Activated CD4-positive, alpha-beta T cell treated with anti-CD3 and anti-CD28 coated beads, Interleukin-2, Interleukin-6, amounts not matched to agents 100 ng/mL and 50 ng/mL, durations not matched to agents 16 hours and 8 hours (primary cell): ENCODE measurements around the gene CRKL.
A peak's percentile ranks its signal among the peaks of the same experiment; 100 is the strongest.
"Not testable (repeated sequence)": the region's sequence is repeated elsewhere in the genome, so short reads cannot be mapped to it uniquely, and the experiment has no call there.

ENCODE experiments used
- DNase-seq: peaks from one replicate; pipeline ENCODE4 v3.0.0-alpha.2; 2020

CRKL gene, protein sequence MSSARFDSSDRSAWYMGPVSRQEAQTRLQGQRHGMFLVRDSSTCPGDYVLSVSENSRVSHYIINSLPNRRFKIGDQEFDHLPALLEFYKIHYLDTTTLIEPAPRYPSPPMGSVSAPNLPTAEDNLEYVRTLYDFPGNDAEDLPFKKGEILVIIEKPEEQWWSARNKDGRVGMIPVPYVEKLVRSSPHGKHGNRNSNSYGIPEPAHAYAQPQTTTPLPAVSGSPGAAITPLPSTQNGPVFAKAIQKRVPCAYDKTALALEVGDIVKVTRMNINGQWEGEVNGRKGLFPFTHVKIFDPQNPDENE

DNA sequence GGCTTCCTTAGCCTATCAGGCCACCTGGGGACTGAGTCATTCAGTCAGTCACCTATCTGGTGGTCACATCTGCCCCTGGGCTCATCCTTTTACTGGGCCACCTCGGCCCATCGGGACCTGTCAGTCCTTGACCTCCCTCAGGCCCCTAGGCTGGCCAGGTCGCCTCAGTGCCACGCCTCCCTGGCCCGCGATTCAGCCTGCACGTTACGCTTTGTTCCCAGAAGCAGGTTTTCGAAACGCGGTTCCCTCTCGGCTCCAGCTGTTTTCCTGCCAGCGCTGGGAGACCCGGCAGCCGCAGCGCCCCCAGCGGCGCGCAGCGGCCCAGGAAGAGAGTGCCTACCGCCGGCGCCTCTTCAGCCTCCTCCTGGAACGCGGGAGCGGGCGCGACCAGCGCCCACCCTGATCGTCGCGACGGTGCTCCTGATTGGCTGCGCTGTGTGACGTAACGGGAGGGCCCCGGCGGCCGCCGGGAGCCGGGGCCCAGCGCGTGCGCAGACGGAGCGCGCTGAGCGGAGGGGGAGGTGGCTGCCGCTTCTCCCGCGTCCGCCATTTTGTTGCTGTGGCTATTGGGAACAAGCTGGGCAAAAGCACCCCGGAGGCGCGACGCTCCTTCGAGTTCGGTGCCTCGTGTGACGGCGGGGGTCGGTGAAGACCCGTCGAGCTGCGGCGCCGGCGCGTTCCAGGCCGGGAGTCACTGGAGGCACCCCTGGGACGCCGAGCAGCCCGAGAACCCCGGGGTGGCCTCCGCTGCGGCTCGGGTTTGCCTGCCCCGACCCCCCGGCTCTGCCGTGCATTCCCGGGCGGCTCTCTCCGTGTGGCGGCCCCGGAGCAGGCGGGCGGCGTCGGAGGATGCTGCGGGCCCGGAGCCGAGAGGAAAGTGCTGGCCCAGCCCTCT lies at the start of gene CRKL:
CRKL (plus strand) TSS at position 492 of the 895 bp plus-strand sequence. CDS start 528 bp downstream, outside the sequence.
- peak; percentile 99 for DNase-seq

DNA sequence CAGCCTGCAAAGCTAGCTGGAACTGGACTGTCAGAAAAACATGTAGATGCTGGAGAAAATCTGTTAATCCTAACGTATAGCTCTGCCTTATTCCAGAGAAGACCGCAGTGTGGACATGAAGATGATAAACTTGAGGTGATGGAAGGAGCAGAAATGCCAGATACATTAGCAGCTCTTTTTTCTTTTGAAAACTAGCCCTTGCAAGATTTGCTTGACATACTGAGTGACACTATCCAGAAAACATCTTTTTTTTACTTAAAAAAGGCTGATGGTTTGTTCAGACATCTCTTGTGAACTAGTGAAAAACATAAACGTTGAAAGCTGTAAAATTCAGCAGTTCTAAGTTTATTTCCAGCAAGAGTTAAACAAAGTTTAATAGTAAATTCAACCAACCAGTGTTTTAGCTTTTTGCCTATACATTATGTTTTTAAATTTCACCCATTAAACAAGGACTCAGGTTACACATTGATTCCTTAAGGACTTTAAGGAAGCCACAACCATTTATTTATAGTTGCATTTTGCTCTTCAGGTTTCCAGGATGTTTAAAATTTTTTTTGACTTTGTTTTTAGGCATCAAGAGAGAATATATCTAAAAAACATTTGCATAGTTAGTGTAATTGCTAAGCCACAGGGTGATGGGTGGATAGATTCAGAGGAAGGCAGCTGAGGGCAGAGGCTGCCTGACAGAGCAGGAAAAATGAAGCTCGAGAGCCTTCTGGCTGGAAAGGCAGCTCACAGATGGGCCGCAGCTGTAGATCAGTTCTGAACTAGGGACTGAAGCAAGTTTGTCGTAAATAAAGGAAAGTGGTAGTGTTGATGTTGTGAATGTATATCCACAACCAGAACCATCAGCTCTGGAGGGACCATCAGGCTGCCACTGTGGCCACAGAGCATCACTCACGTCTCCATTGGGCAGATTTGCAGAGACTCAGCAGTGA lies 48.9 kb upstream of the CRKL start:
- DNase-seq: no peak

DNA sequence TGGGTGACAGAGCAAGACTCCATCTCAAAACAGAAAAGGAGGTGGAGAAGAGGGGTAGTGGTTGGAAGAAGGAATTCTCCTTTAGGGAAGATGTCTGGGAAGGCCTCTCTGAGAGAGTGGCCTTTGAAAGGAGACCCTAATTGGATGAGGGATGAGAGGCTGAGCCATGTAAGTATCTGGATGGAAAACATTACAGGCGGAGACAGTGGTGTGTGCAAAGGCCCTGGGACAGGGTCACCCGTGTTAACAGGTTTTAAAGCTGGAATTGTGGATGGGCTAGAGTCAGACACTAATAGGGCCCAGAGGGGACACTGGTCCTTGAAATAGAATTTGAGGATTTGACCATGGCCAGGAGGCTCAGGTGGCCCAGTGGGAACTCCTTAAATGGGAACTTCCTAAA lies 48.0 kb upstream of the CRKL start:
- DNase-seq: no peak

DNA sequence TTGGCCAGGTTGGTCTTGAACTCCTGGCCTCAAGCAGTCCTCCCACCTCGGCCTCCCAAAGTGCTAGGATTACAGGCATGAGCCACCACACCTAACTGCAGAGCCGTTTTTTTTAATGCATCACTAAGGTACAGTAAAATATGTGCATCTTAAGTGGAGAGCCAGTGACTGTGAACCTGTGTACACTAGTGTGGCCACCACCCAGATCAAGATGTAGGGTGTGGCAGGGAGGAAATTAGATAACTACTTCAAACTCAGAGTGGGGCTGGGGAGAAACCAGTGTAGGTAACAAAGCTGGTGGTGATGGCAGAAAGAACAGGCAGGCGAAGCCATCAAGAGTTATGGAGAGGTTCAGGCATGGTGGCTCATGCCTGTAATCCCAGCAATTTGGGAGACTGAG lies 44.0 kb upstream of the CRKL start:
- DNase-seq: no peak

DNA sequence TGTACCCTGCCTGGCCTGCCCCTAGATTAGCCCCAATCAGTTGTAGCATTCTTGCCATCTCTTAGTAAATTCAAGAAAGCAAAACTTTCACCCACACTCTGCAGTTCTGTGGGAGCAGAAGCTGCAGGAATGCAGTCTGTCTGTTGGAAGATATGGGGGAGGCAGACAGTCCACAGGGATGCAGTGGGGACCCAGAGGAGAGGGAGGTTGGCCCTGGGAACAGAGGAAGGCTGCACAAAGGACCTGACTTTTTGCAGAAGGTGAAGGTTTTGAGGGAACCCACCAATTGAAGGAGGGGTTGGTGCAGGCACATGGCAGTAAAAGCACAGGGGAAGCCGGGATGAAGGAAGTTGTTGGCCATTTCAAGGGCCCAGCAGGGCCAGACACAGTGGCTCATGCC lies 41.9 kb upstream of the CRKL start:
- no peak for DNase-seq

DNA sequence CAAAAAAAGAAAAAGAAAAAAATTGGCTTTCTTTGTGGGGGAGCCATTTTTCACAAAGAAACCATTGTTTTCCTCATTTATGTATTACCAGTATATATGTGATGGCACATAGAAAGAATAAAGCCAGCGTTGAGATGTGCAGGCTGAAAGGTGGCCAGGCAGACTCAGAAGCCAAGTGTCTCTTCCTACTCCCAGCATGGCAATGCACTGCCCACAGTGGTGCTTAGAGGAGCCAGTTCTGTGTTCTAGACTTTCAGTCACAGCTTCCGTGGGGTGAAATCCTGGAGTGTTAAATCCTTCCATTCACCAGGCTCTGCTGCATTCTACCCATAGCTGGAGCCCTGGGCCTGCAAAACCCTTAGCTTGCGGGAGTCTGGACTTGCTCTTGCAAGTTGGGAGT lies 39.5 kb upstream of the CRKL start:
- no peak for DNase-seq

DNA sequence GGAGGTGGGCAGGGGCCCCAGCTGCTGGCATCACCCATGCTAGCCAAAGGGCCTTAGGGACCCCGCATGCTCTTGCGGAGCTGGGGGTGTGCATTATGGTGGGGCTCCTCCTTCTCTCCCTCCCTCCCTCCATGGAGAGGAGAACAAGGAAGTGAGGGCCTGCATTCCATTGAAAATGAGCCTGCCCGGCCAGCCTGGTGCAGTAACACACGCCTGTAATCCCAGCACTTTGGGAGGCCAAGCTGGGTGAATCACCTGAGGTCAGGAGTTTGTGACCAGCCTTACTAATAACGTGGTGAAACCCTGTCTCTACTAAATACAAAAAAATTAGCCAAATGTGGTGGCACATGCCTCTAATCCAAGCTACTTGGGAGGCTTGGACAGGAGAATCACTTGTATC lies 36.0 kb upstream of the CRKL start:
- no peak for DNase-seq

DNA sequence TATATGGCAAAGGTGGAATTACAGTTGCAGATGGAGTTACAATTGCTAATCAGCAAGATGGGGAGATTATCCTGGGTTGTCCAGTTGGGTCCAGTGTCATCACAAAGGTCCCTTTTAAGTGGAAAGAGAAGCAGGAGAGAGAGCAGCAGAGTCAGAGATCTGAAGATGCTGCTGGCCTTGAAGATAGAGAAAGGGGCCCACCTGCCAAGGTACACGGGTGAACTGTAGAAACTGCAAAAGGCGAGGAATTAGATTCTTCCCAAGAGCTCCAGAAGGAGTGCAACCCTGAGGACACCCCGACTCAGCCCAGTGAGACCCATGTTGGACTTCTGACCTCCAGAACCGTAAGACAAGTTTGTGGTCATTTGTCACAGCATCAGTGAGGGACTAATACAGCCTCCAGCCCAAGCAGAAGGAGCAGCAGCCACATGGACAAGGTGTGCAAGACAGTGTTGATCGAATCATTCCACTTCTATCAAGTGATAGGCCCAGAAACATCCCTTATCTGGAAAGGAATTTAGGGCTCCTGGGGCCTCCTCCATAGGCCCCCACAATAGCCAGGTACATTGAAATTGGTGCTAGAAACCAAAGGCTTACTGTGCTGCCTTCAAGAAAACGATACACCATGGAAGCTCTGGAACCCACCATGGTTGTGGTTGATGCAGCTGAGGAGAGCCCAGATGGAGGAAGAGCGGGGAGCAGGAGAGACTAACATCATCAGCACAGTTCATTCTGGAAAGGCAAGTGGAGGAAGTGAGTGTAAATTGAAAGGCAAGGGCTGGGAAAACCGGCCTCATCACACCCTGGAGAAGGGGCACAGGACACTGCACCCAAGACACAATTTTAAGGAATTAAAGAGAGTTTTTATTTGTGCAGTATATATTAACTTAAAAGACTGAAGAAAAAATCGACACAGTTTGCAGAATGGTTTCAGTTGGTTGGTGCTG lies 35.1 kb upstream of the CRKL start:
- no peak for DNase-seq

DNA sequence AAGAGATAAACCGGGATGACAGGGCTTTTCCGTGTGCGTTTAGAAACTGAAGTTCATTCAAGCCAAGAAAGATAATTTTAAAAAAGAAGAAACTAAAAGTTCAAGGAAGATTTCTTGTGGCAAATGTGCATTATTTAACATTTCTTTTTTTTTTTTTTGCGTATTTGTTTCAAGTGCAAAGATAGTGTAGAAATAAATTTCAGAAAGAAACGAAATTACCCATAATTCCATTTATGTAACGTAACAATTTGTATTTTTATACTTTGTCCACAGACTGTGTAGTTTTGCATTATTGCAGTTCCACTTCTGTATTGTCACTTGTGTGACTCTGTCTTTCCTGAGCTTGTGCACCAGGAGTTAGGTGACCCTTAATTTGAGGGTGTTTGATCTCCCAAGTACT lies 34.4 kb upstream of the CRKL start:
- no peak for DNase-seq

DNA sequence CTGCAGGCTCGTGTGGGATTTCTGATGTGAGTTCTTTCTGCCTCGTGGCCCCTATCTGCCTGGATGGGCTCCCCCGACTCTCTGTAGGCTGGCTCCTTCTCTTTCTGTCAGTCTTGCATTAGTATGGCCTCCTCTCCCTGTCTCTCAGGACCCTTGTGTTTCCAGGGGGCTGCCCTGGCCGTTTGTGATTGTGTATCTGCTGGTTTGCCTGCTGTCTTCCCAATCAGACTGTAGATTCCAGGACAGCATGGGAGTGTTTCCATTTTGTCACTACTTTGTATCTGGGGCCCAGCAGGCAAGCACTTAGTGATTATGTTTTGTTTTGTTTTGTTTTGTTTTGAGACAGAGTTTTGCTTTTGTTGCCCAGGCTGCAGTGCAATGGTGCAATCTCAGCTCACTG lies 32.8 kb upstream of the CRKL start:
- DNase-seq: no peak

DNA sequence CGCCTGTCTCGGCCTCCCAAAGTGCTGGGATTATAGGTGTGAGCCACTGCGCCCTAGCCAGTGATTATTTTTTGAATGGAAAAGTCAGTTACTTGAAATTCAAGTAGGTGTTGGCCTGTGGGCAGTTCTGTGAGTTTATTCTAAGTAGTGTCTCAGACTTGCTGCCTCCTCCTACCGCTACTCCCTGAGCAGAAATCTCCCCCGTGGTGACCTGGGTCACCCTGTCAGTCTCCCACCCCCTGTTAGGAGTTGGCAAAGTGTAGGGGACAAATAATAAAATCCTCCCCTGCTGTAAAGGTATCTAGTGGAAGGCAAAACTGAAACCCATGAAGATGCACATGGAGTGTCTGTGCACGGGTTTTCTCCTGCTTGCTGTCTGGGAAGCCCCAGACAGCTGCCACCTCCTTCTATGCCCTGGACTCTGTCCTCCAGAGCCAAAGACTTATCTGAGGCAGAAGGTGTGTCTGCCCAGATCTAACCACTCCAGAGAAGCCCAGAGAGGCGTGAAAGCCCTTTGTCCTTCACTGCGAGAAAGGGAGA lies 32.1 kb upstream of the CRKL start:
- DNase-seq: no peak

DNA sequence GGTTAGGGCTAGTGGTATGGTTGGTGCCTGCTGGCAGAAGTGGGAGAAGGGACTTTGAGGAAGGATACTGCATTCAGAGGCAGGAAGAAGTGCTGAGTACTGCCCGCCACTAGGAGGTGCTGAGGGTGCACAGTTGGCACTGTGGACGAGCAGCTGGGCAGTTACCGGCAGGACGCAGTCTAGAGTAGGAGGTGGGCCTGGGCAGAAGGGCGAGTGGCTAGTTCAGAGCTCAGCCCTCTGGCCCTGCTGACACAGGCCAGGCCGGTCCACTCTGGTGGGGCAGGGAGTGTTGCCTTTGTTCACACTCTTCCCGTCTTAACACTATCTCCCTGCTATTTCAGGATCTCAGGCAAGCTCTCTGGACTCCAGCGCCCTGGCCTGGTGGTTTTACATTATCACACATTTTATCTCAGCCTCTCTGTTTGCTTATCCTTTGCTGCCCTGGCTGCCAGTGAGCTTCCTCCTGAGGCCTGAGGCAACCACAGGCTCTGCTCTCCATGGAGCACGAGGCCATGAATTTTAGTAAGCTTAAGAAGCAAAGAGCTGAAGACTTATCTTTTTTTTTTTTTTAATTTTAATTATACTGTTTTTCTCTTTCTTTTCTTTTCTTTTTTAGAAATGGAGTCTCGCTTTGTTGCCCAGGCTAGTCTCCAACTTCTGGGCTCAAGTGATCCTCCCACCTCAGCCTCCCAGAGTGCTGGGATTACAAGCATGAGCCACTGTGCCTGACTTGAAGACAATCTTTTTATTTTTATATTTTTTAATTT lies 31.5 kb upstream of the CRKL start:
- peak; percentile 51 for DNase-seq

DNA sequence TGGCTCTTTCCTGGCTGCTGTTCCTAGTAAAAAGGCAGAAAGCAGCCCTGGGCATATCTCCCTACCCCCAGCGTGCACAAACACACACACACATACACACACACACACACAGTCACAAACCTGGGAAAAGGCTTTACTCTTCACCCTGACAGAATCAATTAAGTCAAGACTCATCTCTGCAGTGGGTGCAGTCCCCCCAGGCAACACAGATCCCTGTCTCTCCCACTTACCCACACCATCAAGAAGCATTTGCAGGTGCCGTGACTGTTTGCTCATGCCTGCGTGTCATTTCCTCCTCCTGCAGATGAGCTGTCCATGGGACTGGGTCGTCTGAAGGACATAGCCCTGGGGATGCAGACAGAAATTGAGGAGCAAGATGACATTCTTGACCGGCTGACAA lies 29.8 kb upstream of the CRKL start:
- no peak for DNase-seq

DNA sequence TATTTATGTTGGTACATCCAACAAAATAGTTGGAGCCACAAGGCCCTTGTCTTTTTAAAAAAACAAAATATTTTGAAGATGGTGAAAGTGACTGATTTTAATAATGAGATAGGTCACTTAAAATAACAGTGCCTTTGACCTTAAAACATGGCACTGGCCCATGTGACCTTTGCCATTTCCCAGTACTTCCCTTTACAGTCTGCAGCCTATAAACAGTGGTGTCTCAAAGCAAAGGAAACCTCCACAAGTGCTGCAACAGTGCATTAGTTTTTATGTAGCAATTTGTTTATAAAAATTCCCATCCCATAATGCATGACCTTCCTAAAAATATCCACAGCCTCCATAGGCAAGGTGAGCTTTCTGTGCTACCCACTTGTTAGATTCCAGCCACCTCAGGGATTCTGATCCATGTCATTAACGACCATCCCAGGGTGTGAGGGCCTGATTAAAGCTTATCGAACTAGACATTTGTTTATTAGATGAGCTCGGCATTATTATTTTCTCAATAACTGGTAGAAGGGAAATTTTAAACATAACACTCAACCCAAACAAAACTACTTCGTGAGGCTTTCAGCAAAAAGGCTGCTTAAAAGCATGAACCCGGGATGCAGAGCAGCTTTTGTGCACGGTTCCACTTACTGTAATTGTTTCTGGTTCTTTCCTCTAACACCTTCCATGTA lies 28.0 kb upstream of the CRKL start:
- DNase-seq: no peak

DNA sequence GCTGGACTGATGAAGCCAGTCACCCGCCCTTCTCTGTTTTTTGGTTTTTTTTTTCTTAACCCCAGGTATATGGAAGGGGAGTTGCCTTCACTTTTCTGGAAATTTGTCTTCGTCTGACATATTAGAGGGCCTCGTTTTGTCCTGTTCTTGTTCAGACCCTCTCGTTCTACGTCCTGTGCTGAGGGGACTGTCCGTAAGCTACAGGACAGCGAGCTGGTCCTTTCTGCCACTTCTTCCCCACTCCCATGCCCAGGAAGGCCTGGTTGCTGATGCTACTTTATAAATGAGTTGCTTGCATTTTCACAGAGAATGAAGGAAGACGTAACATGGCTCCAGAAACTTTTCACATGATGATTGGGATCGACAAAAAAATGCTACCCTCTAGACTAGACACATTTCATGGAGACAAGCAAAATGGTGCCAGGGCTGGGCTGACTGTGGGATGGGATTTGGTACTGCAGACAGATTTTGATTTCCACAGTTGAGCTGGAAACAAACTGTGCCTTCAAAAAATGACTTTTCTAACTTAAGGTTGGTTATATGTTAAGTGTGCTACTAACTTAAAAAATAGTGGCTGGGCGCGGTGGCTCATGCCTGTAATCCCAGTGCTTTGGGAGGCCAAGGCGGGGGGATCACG lies 27.2 kb upstream of the CRKL start:
- DNase-seq: no peak

DNA sequence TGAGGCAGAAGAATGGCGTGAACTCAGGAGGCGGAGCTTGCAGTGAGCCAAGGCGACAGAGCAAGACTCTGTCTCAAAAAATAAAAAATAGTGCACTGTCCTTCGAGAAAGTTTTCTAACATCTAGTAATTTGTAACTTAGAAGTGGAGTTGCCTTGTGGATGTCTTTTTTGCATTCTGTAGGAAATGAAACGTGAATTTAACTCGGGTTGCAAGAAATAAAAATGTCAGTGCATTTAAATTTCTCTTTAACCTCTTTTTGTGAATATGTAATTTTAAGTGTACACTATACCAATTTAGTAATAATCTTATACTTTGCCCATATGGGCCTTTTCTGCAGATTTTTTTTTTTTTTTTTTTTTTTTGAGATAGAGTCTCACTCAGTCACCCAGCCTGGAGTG lies 26.2 kb upstream of the CRKL start:
- DNase-seq: no peak

DNA sequence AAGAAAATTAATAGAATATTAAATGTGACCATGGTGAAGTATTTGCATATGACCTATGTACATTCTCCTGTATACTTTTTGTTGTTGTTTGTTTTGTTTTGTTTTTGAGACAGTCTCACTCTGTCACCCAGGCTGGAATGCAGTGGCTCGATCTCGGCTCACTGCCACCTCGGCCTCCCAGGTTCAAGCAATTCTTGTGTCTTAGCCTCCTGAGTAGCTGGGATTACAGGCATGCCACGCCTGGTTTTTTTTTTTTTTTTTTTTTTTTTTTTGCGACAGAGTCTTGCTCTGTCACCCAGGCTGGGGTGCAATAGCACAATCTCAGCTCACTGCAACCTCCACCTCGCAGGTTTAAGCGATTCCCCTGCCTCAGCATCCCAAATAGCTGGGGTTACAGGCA lies 19.5 kb upstream of the CRKL start:
- not testable (repeated sequence) for DNase-seq

DNA sequence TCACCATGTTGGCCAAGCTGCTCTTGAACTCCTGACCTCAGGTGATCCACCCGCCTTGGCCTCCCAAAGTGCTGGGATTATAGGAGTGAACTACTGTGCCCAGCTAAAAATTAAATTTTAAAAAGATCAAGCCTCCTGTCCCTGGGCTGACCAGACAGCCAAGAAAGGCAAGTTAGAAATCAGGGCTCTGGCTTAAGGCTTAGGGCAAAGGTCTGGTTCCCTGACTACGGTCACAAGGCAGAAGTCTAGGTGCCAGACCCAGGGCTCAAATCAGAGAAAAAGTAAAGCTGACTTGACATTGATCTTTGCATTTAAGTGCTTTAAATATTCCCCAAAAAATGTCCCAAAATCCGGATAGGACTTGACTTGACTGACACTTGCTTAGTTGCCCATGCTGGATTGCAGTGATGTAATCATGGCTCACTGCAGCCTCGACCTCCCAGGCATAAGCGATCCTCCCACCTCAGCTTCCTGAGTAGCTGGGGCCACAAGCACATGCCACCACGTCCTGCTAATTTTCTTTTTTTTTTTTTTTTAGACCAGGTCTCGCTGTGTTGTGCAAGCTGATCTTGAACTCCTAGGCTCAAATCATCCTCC lies 17.3 kb upstream of the CRKL start:
- DNase-seq: no peak
